GM23338 (cell line): Measurements from ENCODE around the gene DENND2A.

Experiments
- CREB1 ChIP-seq: fragments of 250-450 bp; sonication (Bioruptor Pico); IDR thresholded peaks from 2 replicates; pipeline ENCODE4 v1.5.0; 2020; ENCODE audit warnings: low read depth, mild to moderate bottlenecking, moderate library complexity
- EZH2 ChIP-seq: fragments of 200-600 bp; sonication (generic); IDR thresholded peaks from one replicate; pipeline ENCODE4 v1.8.0; 2017; ENCODE audit warnings: antibody characterized with exemption, mild to moderate bottlenecking, low read depth; ENCODE audit not compliant: unreplicated experiment
- EZH2phosphoT487 ChIP-seq: fragments of 200-600 bp; sonication (generic); IDR thresholded peaks from one replicate; pipeline ENCODE4 v1.8.1; 2018; ENCODE audit warnings: antibody characterized with exemption; ENCODE audit not compliant: unreplicated experiment
- NANOG ChIP-seq: IDR thresholded peaks from 2 replicates; pipeline ENCODE4 v1.6.1; 2016; ENCODE audit warnings: antibody characterized with exemption, borderline replicate concordance
- POLR2AphosphoS5 ChIP-seq: IDR thresholded peaks from 2 replicates; pipeline ENCODE4 v1.6.1; 2016; ENCODE audit warnings: antibody characterized with exemption, low read depth
- TF ChIP-seq, protein P1 (sequence below): IDR thresholded peaks from one replicate; pipeline ENCODE4 v1.6.1; 2018; ENCODE audit warnings: antibody characterized with exemption; ENCODE audit not compliant: unreplicated experiment
- TF ChIP-seq, protein P2 (sequence below), 2 experiments: fragments of 200-600 bp in 1 of 2; sonication (generic) in 1 of 2; conservative IDR thresholded peaks; 2 replicates each; pipeline versions ENCODE4 v1.5.1 to v1.6.1; 2016 to 2017; ENCODE audit warnings: antibody characterized with exemption in 2 of 2, low read depth in 2 of 2, mild to moderate bottlenecking in 2 of 2, moderate library complexity in 1 of 2
- TF ChIP-seq, protein P3 (sequence below): IDR thresholded peaks from 2 replicates; pipeline ENCODE4 v1.6.1; 2016; ENCODE audit warnings: antibody characterized with exemption

DNA sequence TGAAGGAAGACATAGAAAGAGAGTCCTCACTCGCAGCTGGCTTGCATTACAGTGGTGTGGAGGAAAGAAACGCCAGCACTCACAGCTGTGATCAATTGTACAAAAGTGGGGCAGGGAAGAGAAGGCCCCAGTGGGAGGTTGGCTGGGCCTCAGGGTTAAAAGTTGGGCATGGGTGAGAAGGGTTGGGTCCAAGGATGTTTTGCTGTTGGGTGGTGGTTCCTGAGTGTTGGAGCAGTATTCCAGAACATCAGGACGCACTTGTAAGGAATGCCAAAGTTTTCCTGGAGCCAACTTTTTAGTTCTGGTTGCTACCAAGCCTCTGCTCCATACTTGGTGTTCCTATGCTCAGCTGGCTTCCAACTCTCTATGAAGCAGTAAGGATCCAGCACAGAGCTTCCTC, 105.9 kb downstream of the DENND2A start:
- TF ChIP-seq, protein P1, sequence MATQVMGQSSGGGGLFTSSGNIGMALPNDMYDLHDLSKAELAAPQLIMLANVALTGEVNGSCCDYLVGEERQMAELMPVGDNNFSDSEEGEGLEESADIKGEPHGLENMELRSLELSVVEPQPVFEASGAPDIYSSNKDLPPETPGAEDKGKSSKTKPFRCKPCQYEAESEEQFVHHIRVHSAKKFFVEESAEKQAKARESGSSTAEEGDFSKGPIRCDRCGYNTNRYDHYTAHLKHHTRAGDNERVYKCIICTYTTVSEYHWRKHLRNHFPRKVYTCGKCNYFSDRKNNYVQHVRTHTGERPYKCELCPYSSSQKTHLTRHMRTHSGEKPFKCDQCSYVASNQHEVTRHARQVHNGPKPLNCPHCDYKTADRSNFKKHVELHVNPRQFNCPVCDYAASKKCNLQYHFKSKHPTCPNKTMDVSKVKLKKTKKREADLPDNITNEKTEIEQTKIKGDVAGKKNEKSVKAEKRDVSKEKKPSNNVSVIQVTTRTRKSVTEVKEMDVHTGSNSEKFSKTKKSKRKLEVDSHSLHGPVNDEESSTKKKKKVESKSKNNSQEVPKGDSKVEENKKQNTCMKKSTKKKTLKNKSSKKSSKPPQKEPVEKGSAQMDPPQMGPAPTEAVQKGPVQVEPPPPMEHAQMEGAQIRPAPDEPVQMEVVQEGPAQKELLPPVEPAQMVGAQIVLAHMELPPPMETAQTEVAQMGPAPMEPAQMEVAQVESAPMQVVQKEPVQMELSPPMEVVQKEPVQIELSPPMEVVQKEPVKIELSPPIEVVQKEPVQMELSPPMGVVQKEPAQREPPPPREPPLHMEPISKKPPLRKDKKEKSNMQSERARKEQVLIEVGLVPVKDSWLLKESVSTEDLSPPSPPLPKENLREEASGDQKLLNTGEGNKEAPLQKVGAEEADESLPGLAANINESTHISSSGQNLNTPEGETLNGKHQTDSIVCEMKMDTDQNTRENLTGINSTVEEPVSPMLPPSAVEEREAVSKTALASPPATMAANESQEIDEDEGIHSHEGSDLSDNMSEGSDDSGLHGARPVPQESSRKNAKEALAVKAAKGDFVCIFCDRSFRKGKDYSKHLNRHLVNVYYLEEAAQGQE: no peak
- TF ChIP-seq POLR2AphosphoS5 (no peak), NANOG (no peak), EZH2 (no peak), EZH2phosphoT487 (no peak), CREB1 (CRISPR knock-in tag) (no peak)
- TF ChIP-seq, protein P2, sequence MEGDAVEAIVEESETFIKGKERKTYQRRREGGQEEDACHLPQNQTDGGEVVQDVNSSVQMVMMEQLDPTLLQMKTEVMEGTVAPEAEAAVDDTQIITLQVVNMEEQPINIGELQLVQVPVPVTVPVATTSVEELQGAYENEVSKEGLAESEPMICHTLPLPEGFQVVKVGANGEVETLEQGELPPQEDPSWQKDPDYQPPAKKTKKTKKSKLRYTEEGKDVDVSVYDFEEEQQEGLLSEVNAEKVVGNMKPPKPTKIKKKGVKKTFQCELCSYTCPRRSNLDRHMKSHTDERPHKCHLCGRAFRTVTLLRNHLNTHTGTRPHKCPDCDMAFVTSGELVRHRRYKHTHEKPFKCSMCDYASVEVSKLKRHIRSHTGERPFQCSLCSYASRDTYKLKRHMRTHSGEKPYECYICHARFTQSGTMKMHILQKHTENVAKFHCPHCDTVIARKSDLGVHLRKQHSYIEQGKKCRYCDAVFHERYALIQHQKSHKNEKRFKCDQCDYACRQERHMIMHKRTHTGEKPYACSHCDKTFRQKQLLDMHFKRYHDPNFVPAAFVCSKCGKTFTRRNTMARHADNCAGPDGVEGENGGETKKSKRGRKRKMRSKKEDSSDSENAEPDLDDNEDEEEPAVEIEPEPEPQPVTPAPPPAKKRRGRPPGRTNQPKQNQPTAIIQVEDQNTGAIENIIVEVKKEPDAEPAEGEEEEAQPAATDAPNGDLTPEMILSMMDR (conservative IDR thresholded peaks at IDR 0.05; ENCODE audit: low read depth in 2 of 2): no peak
- TF ChIP-seq, protein P3, sequence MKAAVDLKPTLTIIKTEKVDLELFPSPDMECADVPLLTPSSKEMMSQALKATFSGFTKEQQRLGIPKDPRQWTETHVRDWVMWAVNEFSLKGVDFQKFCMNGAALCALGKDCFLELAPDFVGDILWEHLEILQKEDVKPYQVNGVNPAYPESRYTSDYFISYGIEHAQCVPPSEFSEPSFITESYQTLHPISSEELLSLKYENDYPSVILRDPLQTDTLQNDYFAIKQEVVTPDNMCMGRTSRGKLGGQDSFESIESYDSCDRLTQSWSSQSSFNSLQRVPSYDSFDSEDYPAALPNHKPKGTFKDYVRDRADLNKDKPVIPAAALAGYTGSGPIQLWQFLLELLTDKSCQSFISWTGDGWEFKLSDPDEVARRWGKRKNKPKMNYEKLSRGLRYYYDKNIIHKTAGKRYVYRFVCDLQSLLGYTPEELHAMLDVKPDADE: no peak
